DOHH2 (cell line): ENCODE measurements around the gene SLC6A3.

Experiments
- H3F3A ChIP-seq: fragments of 200-600 bp; sonication (generic), shearing (Covaris generic); 2 replicates; pipeline ENCODE4 v1.6.0; 2016; ENCODE audit warnings: antibody characterized with exemption, mild to moderate bottlenecking; ENCODE audit not compliant: control insufficient read depth, insufficient read depth
- H3K27ac ChIP-seq: fragments of 200-600 bp; sonication (generic); 2 replicates; pipeline ENCODE4 v1.5.1; 2014; ENCODE audit warnings: low read depth, mild to moderate bottlenecking, low read length, moderate library complexity
- H3K27me3 ChIP-seq: fragments of 200-600 bp; sonication (generic); 2 replicates; pipeline ENCODE4 v1.6.1; 2014; ENCODE audit warnings: mild to moderate bottlenecking, low read length, mixed read lengths; ENCODE audit not compliant: control insufficient read depth
- H3K36me3 ChIP-seq: fragments of 200-600 bp; sonication (generic); 2 replicates; pipeline ENCODE4 v1.6.1; 2014; ENCODE audit warnings: mild to moderate bottlenecking, low read length, moderate library complexity, mixed read lengths; ENCODE audit not compliant: control insufficient read depth
- H3K4me1 ChIP-seq: fragments of 200-600 bp; sonication (generic); 2 replicates; pipeline ENCODE4 v1.6.1; 2014; ENCODE audit warnings: mild to moderate bottlenecking, low read length, mixed read lengths; ENCODE audit not compliant: control insufficient read depth
- H3K4me2 ChIP-seq: fragments of 200-600 bp; sonication (generic); 2 replicates; pipeline ENCODE4 v1.6.0; 2014; ENCODE audit warnings: mild to moderate bottlenecking, low read length, moderate library complexity
- H3K4me3 ChIP-seq: fragments of 200-600 bp; sonication (generic); 2 replicates; pipeline ENCODE4 v1.5.1; 2014; ENCODE audit warnings: mild to moderate bottlenecking, low read length, mixed read lengths
- H3K79me2 ChIP-seq: fragments of 200-600 bp; sonication (generic); 2 replicates; pipeline ENCODE4 v1.6.1; 2014; ENCODE audit warnings: mild to moderate bottlenecking, low read length, mixed read lengths; ENCODE audit not compliant: control insufficient read depth
- H3K9me2 ChIP-seq: fragments of 200-600 bp; sonication (generic); replicated peaks from 2 replicates; pipeline ENCODE4 v1.6.1; 2014; ENCODE audit warnings: mild to moderate bottlenecking, low read length, mixed read lengths; ENCODE audit not compliant: control insufficient read depth
- H3K9me3 ChIP-seq: fragments of 200-600 bp; sonication (generic); 2 replicates; pipeline ENCODE4 v1.6.1; 2014; ENCODE audit warnings: antibody characterized with exemption, low read length, mixed read lengths; ENCODE audit not compliant: control insufficient read depth, insufficient read depth
- H4K20me1 ChIP-seq: fragments of 200-600 bp; sonication (generic); 2 replicates; pipeline ENCODE4 v1.6.0; 2014; ENCODE audit warnings: low read depth, mild to moderate bottlenecking, antibody characterized with exemption, low read length, moderate library complexity; ENCODE audit not compliant: control insufficient read depth, insufficient read depth
- CTCF ChIP-seq: fragments of 200-600 bp; sonication (generic); IDR thresholded peaks from one replicate; pipeline ENCODE4 v1.5.1; 2014; ENCODE audit warnings: antibody characterized with exemption, mild to moderate bottlenecking, low read depth, low read length; ENCODE audit not compliant: poor library complexity, severe bottlenecking
- EZH2phosphoT487 ChIP-seq: fragments of 200-600 bp; sonication (generic); IDR thresholded peaks from 2 replicates; pipeline ENCODE4 v1.6.1; 2017; ENCODE audit warnings: borderline replicate concordance, mild to moderate bottlenecking, antibody characterized with exemption, low read length, moderate library complexity, mixed read lengths

Gene SLC6A3

DNA sequence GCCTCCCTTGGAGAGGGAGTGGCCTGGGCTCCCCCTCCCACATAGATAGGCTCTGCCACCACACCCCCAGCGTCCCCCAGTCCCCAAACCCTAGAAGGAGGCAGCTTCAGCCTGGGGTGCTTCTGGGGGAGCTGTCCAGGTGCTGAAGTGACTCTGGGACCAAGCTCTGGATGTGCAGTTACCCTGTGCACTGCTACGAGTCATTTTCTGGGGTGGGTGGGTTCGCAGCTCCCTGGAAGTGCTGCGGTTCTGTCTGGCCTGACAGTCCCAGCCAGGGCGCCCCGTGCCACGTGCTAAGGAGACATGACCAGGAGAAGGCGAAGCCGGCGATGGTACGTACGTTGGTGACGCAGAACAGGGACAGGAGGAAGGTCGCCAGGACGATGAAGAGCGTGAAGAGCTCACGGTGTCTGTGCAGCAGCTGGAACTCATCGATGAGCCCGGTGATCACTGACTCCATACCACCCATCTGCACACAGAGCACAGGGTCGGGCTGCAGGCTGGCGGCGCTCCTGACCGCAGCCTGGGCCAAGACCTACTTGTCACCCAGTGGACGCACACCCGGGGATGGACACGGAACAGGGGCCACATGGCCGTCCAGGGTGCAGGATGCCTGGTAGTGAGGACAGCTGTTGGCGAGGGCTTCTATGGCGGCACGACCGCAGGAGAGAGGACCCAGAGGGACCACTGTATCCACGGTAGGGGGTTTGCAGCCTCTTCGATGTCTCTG is 35.7 kb downstream of the SLC6A3 start:
- Histone ChIP-seq H3K9me3 (no peaks in the 10 kb centered on the region), H3K4me3 (no peak overlapping the region), H3K4me2 (no peak overlapping the region), H4K20me1 (no peaks in the 10 kb centered on the region), H3K27me3 (peaks cover 8% of the 10 kb centered on the region; the same call in 1 of the 2 replicates), H3K4me1 (no peaks in the 10 kb centered on the region), H3F3A (no peaks in the 10 kb centered on the region), H3K9me2 (no peaks in the 10 kb centered on the region), H3K79me2 (no peaks in the 10 kb centered on the region), H3K36me3 (no peaks in the 10 kb centered on the region), H3K27ac (no peak overlapping the region)
- TF ChIP-seq CTCF (no peak), EZH2phosphoT487 (no peak)

GRCh38 chr5:1406681-1407640 is 38.3 kb downstream of the SLC6A3 start:
- TF ChIP-seq CTCF (no peak), EZH2phosphoT487 (no peak)
- Histone ChIP-seq H3F3A (no peaks in the 10 kb centered on the region), H4K20me1 (no peaks in the 10 kb centered on the region), H3K27ac (no peak overlapping the region), H3K4me2 (no peak overlapping the region), H3K36me3 (no peaks in the 10 kb centered on the region), H3K9me2 (no peaks in the 10 kb centered on the region), H3K79me2 (no peaks in the 10 kb centered on the region), H3K4me3 (no peak overlapping the region), H3K4me1 (no peaks in the 10 kb centered on the region), H3K9me3 (no peaks in the 10 kb centered on the region), H3K27me3 (peaks cover 2% of the 10 kb centered on the region; the same call in 1 of the 2 replicates)

- no peaks in the 10 kb centered on the region for H3K36me3 ChIP-seq
- H3K79me2 ChIP-seq = no peaks in the 10 kb centered on the region
- no peak overlapping the region for H3K27ac ChIP-seq
- no peaks in the 10 kb centered on the region for H3K9me2 ChIP-seq
- no peak for TF ChIP-seq EZH2phosphoT487
- TF ChIP-seq CTCF = no peak
- no peaks in the 10 kb centered on the region for H3K9me3 ChIP-seq
- no peak overlapping the region for H3K4me3 ChIP-seq
- no peaks in the 10 kb centered on the region for H4K20me1 ChIP-seq
- no peak overlapping the region for H3K4me2 ChIP-seq
- no peaks in the 10 kb centered on the region for H3K4me1 ChIP-seq
- no peaks in the 10 kb centered on the region for H3F3A ChIP-seq
- H3K27me3 ChIP-seq = no peaks in the 10 kb centered on the region
These were observed 39.4 kb downstream of the SLC6A3 start for GRCh38 chr5:1405539-1406530.
